HG02798 (cell line): ENCODE data around the gene HOXA6.

Experiments
- ATAC-seq: cut with Tn5 transposase; IDR thresholded peaks from one replicate; pipeline ENCODE4 v1.9.1; 2021; ENCODE audit warnings: mild to moderate bottlenecking; ENCODE audit not compliant: unreplicated experiment, poor library complexity

The HOXA6 gene

DNA sequence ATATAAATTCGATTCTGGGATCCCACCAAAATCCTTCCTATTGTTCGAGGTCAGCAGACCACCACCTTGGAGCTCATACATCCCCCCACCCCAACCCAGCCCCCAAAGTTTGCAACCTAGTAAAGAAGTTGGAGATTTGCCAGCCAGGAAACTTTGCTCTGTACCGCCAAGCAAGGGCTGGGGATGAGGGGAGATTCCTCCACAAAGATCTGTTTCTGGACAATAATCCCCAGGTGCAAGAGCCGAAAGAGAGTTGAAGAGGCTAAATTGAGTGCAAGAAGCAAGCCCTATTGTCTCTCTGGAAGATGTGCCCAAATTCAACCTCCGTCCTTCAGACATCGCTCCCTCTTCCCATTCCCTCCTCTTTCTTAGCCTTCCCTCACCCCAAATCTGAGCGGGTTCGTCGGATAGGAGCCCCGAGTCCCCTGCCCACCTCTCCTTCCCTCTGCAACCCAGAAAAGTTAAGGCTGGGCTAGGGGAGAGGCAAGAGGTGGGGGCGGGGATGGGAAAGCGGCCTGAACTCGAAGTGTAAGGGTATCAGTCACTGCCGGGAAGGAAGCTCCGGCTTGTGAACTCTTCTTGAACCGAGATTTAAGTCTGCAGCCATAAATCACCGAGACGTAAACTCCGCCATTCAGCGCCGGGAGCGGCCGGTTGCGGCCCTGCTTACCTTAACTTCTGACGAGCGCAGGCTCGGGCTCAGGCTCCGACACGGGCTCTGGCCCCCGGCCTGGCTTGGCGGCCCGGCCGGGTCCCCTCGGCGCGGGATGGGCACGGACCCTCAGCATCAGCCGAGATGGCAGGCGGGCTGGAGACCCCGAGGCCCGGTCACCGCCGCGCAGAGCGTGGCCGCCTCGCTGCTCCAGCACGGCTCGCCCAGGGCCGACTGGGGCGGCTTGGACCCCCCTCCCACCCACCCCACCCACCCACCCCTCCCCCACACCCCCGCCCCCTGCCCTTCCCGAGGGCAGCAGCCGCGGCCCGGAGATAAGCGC, 34.3 kb downstream of the HOXA6 start:
- no peak for ATAC-seq

DNA sequence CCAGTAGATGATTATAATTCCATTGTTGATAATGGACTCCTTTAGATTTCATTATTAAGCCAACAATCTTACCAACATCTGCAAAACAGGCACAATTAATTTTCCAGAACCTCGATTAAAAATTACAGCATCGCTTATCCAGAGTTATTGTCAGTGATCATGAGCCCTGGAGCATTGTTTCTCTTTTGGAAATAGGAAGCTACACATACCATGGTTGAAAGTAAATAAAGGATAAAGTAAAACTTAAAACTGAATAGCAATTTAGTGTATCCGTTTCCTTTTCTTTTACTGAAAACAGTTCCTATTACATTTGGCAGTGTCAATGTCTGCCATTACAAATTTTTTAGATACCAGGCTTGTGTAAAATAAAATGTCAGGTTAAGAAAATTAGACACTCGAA, 35.2 kb downstream of the HOXA6 start:
- ATAC-seq: no peak

- ATAC-seq: no peak
Measured at GRCh38 chr7:27111751-27112277, 35.8 kb downstream of the HOXA6 start.

GRCh38 chr7:27111042-27111750, 36.4 kb downstream of the HOXA6 start:
- ATAC-seq: no peak

- no peak for ATAC-seq
Measured at GRCh38 chr7:27110186-27111031, 37.2 kb downstream of the HOXA6 start.

DNA sequence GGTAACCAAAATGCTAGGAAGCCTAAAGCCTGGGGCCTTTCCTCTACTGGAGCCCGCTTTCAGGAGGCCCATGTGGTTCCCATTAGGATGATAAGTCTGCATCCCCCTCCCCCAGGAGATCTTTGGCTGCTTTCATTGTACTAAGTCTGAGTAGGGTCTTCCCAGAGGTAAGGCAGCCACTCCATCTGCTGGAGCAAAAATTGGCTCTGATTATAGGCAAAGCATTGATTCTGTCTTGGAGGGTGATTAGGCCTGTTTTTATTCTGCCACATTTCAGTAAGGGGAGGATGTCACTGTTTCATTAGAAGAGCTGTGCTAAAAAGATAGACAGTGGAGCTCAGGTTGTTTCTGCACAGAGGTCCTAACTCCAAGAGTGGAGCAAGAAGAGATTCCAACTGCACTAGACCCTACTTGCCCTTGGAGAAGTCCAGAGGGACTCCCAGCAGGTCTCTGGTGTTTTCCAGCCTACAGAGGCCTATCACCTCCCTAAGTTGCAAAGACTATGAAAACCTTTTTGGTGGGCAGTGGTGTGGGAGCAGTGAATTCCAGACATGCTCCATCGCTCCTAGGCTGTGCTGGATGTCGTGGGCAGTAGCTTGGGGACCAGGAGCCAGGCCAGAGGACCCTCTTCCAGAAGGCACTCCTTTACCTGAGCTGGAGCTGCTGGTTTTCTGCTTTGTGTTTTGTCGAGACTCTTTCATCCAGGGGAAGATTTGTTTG, 37.9 kb downstream of the HOXA6 start:
- no peak for ATAC-seq

DNA sequence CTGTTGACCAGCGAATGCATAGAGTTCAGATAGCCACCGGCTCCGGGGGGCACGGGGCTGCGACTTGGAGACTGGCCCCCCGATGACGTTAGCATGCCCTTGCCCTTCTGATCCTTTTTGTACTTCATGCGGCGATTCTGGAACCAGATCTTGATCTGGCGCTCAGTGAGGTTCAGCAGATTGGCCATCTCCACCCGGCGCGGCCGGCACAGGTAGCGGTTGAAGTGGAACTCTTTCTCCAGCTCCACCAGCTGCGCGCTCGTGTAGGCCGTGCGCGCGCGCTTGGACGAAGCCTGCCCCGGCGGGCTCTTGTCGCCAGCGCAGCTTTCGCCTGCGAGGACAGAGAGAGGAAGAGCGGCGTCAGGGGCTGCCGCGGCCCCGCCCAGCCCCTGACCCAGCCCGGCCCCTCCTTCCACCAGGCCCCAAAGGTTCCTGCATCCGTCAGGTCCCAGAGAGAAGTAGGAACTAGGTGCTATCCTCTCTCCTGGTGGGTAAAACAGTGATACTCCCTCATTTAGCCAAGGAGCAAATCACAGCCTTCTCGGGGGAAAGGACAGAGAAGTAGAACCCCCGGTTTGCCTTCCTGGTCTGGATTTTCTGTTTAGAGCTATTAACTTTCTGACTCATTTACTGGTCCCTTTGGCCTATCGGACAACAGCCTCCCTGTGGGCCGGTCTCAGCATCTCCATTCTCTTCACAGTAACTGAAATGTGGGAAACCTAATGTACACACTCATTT, 39.0 kb downstream of the HOXA6 start:
- ATAC-seq: no peak

- no peak for ATAC-seq
Measured at GRCh38 chr7:27107391-27108381, 39.9 kb downstream of the HOXA6 start.

DNA sequence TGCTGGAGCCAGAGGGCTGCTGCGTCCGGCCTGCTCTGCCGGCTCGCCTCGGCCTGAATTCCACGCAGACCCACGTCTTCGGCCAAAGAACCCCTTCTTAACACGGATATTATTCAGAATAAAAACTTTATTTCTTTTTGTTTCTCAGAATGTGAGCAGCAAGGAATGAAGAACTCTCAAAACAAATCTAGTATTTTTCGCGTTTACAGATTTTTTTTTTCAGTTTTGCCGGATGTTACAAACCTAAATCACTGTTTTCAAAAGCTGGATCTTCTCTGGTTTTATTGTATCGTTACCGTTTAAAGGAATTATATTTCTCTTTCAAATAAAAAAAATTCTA, 40.7 kb downstream of the HOXA6 start:
- ATAC-seq: no peak

DNA sequence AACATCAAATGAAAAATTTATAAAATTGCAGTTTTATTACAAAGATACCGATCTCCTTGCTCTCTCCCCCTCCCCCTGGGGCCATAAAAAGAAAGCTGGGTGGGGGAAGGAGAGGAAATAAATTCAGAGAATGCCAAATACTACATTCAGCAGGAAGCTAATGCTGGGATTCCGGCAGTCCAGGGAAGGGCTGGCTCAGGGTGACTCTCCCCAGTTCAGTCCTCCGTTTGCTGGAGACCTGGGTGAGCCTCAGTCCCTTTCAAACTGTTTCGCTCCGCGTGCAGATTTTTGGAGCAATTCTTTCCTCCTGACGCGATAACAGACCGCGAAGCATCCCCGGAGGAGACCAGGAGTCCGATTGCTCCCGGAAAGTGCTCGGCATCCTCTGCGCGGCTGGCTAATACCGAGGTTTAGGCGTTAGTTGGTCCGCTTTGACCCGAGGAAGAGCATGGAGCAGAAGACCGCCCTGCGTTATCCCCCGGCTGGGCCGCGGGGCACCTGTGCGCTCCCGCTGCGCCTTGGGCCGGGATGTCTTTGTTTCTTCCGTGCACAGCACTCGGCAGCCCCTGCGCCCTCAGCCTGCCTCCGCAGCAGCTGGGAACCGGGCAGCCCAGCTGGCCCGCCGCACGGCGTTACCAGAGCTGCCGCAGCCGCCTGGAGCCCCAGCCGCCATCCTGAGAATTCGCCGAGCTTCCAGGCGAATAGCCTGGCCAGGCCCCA, 41.2 kb downstream of the HOXA6 start:
- ATAC-seq: no peak

GRCh38 chr7:27105301-27106031, 42.1 kb downstream of the HOXA6 start:
- ATAC-seq: no peak

GRCh38 chr7:27104341-27105058, 43.1 kb downstream of the HOXA6 start:
- ATAC-seq: no peak

GRCh38 chr7:27103489-27104226, 43.9 kb downstream of the HOXA6 start:
- ATAC-seq: no peak

GRCh38 chr7:27102581-27103442, 44.8 kb downstream of the HOXA6 start, which contains the start of gene HOXA2:
Gene HOXA2, minus strand, starts transcription at chr7:27102683. Its CDS starts 183 bp downstream, at chr7:27102500.
- ATAC-seq: no peak
